ENCODE measurements around the gene SLCO4A1. TPM values are rescaled to one million over a fixed set of nuclear protein-coding genes. Genes with fewer than 3 reads are reported as not detected.

SLCO4A1 gene
- total and polyA plus RNA-seq, 2 of the 4 experiments (the other 2 are of a cell fraction), result 0.72 to 1.1 TPM

DNA sequence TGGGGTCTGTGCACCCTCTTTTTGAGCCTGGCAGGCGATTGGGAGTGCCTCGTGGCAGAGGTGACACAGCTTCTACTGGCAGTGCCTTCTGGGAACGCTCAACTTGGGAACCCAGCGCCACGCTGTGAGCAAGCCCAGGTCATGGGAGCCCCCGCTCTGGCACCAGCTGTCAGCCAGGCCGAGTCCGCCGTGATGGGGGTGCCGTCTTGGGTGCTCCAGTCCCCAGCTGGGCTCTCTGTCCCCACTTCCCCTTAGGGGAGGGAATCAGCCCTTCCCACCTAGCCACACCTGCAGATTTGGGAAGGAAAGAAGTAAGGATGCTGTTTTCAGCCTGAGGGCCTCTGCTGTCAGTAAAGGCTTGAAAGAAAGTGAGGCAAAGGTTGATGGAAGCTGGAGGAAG is 35.4 kb downstream of the SLCO4A1 start:
- no peak overlapping the region for H3K4me2 ChIP-seq (ENCODE audit: low read depth, low read length)
- H2BK5ac ChIP-seq (ENCODE audit: low read depth, low read length, poor library complexity, severe bottlenecking), result no peak overlapping the region
- no peaks in the 10 kb centered on the region for H3K9me1 ChIP-seq (ENCODE audit: insufficient read depth, low read length)
- H4K20me1 ChIP-seq (ENCODE audit: insufficient read depth, low read length), result no peaks in the 10 kb centered on the region
- H3K79me1 ChIP-seq (ENCODE audit: low read depth in 1 of 2, low read length in 2 of 2), result no peaks in the 10 kb centered on the region
- H2AFZ ChIP-seq (replicated peaks; ENCODE audit: low read length, poor library complexity), result no peak overlapping the region
- no peak overlapping the region for H4K91ac ChIP-seq (ENCODE audit: insufficient read depth, low read depth, low read length)
- no peak overlapping the region for H2AK5ac ChIP-seq (ENCODE audit: low read depth, low read length)
- intact Hi-C loops (cut with micrococcal nuclease), result no loop called here
- H3K56ac ChIP-seq (ENCODE audit: extremely low read depth, insufficient read depth, low read length), result no peak overlapping the region
- in situ Hi-C loops (cut with MboI; ENCODE audit: low sequenced_read_pairs), result loop anchor here (25.0 kb wide), 1 partner anchor 335 kb away; the partner anchor contains the start of gene BHLHE23
- no peak overlapping the region for H2BK20ac ChIP-seq (ENCODE audit: low read depth, low read length)
- ATAC-seq (ENCODE audit: low read depth) (no peak), DNase-seq (no peak)
- peaks cover 9% of the 10 kb centered on the region for H3K9me3 ChIP-seq (ENCODE audit: control insufficient read depth, insufficient read depth, low read length)
- H4K5ac ChIP-seq (ENCODE audit: low read depth, low read length), result no peak overlapping the region
- H3K23ac ChIP-seq (ENCODE audit: low read depth, low read length), result no peak overlapping the region
- no peak overlapping the region for H3K4ac ChIP-seq (ENCODE audit: low read depth, low read length)
- no peak overlapping the region for H4K8ac ChIP-seq (ENCODE audit: low read depth in 2 of 2, low read length in 2 of 2)
- H3K36me3 ChIP-seq (ENCODE audit: control insufficient read depth, insufficient read depth, low read length), result no peaks in the 10 kb centered on the region
- H3K27me3 ChIP-seq (ENCODE audit: control insufficient read depth, insufficient read depth, low read length), result peaks cover 15% of the 10 kb centered on the region
- CTCF ChIA-PET, result interaction anchor here (1.1 to 1.2 kb wide), 2 partner anchors 11 to 113 kb away, joined by 3 read pairs; no protein-coding TSS in a partner anchor
- BruUV-seq (replicated peaks), result no TSS peak
- peaks cover 3% of the 10 kb centered on the region; the same call in 1 of the 2 replicates for H3K4me1 ChIP-seq (ENCODE audit: control insufficient read depth, insufficient read depth, low read length)
- H3K4me3 ChIP-seq (ENCODE audit: insufficient read depth, low read depth, low read length), result no peak overlapping the region
- POLR2A ChIA-PET (ENCODE audit: unreplicated experiment), result no interaction called here
- H3K27ac ChIP-seq (ENCODE audit: insufficient read depth, low read length), result no peak overlapping the region
- H3K18ac ChIP-seq (ENCODE audit: low read depth, low read length), result no peak overlapping the region
- H3K14ac ChIP-seq (replicated peaks; ENCODE audit: low read depth, low read length), result no peak overlapping the region
- TF ChIP-seq FOS (IDR thresholded peaks at IDR 0.05; ENCODE audit: low read depth, low read length) (no peak), CHD1 (IDR thresholded peaks at IDR 0.05; ENCODE audit: low read depth, low read length) (no peak), MXI1 (IDR thresholded peaks at IDR 0.05; ENCODE audit: borderline replicate concordance, low read depth, low read length) (no peak), RAD21 (IDR thresholded peaks at IDR 0.05; ENCODE audit: low read length) (no peak), CEBPB (IDR thresholded peaks at IDR 0.05; ENCODE audit: low read depth, low read length) (no peak), RCOR1 (IDR thresholded peaks at IDR 0.05; ENCODE audit: insufficient replicate concordance, low read length) (no peak), MAZ (IDR thresholded peaks at IDR 0.05; ENCODE audit: borderline replicate concordance, low read depth, low read length) (no peak), NFE2L2 (IDR thresholded peaks at IDR 0.05; ENCODE audit: low read depth, low read length) (no peak)
- TF ChIP-seq, protein P1, sequence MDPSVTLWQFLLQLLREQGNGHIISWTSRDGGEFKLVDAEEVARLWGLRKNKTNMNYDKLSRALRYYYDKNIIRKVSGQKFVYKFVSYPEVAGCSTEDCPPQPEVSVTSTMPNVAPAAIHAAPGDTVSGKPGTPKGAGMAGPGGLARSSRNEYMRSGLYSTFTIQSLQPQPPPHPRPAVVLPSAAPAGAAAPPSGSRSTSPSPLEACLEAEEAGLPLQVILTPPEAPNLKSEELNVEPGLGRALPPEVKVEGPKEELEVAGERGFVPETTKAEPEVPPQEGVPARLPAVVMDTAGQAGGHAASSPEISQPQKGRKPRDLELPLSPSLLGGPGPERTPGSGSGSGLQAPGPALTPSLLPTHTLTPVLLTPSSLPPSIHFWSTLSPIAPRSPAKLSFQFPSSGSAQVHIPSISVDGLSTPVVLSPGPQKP (IDR thresholded peaks at IDR 0.05; ENCODE audit: borderline replicate concordance, low read depth, low read length), result no peak
- no peak overlapping the region for H2BK15ac ChIP-seq (ENCODE audit: low read depth, low read length)
- WGBS, 2 experiments (ENCODE audit: extremely low coverage in 2 of 2, insufficient read length in 1 of 2), result 67% methylated on average over 3 of the region's 10 CpGs; no CpG with 5 or more reads in 1 of the 2 experiments
- H2AK9ac ChIP-seq (replicated peaks; ENCODE audit: low read depth, low read length, poor library complexity), result no peak overlapping the region
- dilution Hi-C loops (cut with HindIII; ENCODE audit: low sequenced_read_pairs, unreplicated experiment), result no loop called here
- H3K9ac ChIP-seq (ENCODE audit: low read depth, low read length), result no peak overlapping the region
- H2BK120ac ChIP-seq (ENCODE audit: low read depth, low read length), result no peak overlapping the region

Data from IMR-90 (cell line).